Colonic mucosa (tissue), 4 donors: ENCODE results near the gene FBXL16. TPM values are rescaled to one million over a fixed set of nuclear protein-coding genes. Genes with fewer than 3 reads are reported as not detected.

Source experiments
- DNase-seq: peaks from one replicate; pipeline ENCODE4 v3.0.0-alpha.2; 2020
- H3K27ac ChIP-seq: fragments of 200-600 bp; one replicate; pipeline ENCODE4 v1.8.0; 2021
- H3K27me3 ChIP-seq: fragments of 200-600 bp; one replicate; pipeline ENCODE4 v1.8.0; 2021
- H3K36me3 ChIP-seq: fragments of 200-600 bp; one replicate; pipeline ENCODE4 v1.8.0; 2021
- H3K4me1 ChIP-seq: fragments of 200-600 bp; one replicate; pipeline ENCODE4 v1.8.0; 2021; ENCODE audit warnings: mild to moderate bottlenecking
- H3K4me3 ChIP-seq: fragments of 200-600 bp; one replicate; pipeline ENCODE4 v1.8.0; 2021
- H3K9ac ChIP-seq, 2 donors: one replicate each; pipeline ENCODE4 v1.7.0; 2013; ENCODE audit warnings: control low read depth in 2 of 2, low read depth in 2 of 2, low read length in 2 of 2
- H3K9me3 ChIP-seq: fragments of 200-600 bp; one replicate; pipeline ENCODE4 v1.8.0; 2021
- intact Hi-C: fragments of 100-400 bp; cut with DNase I; formaldehyde crosslinking; loops from one replicate; pipeline ENCODE4 v1.14.1; 2022
- total RNA-seq, 2 donors: library from RNA; stranded (reverse); fragmentation: NEBNext Ultra II Directional in 1 of 2; extraction: Animal tissue kit (Norgen Biotek cat#: 25700) in 1 of 2; gene quantifications; one replicate each; pipeline ENCODE4 v1.2.1, GENCODE V29; 2021
- TF ChIP-seq, protein P1 (sequence below): fragments of 200-600 bp; IDR thresholded peaks from one replicate; pipeline ENCODE4 v1.8.0; 2022; ENCODE audit warnings: antibody characterized with exemption, mild to moderate bottlenecking
- donor health status: healthy.
- donor health status: DM: no; HTN: no; CAD: no.
- donor health status: DM: no; HTN: no; CAD: no.

Gene FBXL16
- total RNA-seq, 2 donors from 2014 or later, result 2.0 to 2.2 TPM

DNA sequence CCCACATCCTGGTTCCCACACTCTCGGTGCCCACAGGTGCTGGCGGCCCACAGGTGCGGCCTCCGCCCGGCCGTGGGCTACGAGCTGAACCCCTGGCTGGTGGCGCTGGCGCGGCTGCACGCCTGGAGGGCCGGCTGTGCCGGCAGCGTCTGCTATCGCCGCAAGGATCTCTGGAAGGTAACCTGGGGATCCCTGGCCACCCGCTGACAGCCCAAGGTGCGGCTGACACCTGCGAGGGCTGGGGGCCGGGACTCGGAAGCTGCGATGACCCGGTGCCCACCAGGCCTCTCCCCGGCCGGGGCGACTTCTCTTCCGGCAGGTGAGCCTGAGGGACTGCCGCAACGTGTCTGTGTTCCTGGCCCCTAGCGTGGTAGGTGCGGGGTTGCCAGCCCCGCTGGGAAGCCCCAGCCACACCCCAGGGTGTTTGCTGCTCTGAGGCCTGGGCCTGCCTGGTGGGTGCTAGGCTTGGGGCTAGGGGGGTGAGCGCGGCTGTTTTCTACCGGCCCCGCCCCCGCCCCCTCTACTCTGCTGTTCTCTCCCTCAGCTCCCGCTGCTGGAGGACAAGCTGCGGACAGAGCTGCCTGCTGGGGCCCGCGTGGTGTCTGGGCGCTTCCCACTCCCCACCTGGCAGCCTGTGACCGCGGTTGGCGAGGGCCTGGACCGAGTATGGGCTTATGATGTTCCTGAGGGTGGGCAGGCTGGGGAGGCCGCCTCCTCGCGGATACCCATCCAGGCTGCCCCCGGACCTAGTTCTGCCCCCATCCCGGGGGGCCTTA, 16.4 kb upstream of the FBXL16 start:
- H3K9me3 ChIP-seq, result no peaks in the 10 kb centered on the region
- no peak for DNase-seq
- H3K4me3 ChIP-seq, result peak overlapping the region; percentile 72
- no peaks in the 10 kb centered on the region for H3K36me3 ChIP-seq
- H3K27me3 ChIP-seq, result no peaks in the 10 kb centered on the region
- H3K4me1 ChIP-seq, result peaks cover 19% of the 10 kb centered on the region
- TF ChIP-seq, protein P1, sequence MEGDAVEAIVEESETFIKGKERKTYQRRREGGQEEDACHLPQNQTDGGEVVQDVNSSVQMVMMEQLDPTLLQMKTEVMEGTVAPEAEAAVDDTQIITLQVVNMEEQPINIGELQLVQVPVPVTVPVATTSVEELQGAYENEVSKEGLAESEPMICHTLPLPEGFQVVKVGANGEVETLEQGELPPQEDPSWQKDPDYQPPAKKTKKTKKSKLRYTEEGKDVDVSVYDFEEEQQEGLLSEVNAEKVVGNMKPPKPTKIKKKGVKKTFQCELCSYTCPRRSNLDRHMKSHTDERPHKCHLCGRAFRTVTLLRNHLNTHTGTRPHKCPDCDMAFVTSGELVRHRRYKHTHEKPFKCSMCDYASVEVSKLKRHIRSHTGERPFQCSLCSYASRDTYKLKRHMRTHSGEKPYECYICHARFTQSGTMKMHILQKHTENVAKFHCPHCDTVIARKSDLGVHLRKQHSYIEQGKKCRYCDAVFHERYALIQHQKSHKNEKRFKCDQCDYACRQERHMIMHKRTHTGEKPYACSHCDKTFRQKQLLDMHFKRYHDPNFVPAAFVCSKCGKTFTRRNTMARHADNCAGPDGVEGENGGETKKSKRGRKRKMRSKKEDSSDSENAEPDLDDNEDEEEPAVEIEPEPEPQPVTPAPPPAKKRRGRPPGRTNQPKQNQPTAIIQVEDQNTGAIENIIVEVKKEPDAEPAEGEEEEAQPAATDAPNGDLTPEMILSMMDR, result no peak
- intact Hi-C loops, result no loop called here
- H3K9ac ChIP-seq, result no peak overlapping the region
- H3K27ac ChIP-seq, result peak overlapping the region; percentile 84

DNA sequence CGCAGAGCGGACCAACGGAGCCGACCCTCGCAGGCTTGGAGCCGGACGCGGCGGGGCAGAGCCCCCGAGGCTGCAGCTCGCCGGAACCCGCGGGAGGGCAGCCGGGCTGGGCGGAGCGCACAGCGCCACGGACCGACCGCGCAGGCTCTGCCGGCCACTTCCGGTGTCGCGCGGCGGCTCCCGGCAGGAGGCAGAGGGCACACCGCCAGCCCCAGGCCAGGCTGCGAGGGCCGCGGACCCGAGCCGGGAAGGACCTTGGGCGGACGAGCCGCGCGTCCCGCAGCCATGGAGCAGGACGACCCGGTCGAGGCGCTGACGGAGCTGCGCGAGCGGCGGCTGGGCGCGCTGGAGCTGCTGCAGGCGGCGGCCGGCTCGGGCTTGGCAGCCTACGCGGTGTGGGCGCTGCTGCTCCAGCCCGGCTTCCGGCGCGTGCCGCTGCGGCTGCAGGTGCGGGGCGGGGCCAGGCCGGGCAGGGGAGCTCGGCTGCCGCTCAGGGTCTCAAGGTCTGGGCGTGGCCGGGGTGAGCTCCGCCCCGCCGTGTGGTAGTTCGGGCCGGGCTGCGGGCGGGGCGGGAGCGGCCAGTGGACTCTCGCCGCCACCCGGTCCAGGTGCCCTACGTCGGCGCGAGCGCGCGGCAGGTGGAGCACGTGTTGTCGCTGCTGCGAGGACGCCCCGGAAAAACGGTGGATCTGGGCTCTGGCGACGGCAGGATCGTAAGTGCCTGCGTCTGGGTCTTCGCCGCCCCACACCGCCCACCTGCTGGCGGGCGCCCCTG, 15.6 kb upstream of the FBXL16 start, which contains the start of gene ANTKMT:
Gene ANTKMT, plus strand, starts transcription at position 157 of the 775 bp plus-strand sequence. Its CDS starts 129 bp downstream, at position 286.
- Histone ChIP-seq H3K4me1 (peaks cover 22% of the 10 kb centered on the region), H3K36me3 (no peaks in the 10 kb centered on the region), H3K27ac (peak within 1 kb of the TSS; percentile 84), H3K27me3 (no peaks in the 10 kb centered on the region), H3K9me3 (no peaks in the 10 kb centered on the region), H3K4me3 (peak within 1 kb of the TSS; percentile 72), H3K9ac (peak within 1 kb of the TSS; percentile 85 to 99)
- intact Hi-C loops, result no loop called here
- DNase-seq, result peak; percentile 87
- TF ChIP-seq, protein P1, result no peak

DNA sequence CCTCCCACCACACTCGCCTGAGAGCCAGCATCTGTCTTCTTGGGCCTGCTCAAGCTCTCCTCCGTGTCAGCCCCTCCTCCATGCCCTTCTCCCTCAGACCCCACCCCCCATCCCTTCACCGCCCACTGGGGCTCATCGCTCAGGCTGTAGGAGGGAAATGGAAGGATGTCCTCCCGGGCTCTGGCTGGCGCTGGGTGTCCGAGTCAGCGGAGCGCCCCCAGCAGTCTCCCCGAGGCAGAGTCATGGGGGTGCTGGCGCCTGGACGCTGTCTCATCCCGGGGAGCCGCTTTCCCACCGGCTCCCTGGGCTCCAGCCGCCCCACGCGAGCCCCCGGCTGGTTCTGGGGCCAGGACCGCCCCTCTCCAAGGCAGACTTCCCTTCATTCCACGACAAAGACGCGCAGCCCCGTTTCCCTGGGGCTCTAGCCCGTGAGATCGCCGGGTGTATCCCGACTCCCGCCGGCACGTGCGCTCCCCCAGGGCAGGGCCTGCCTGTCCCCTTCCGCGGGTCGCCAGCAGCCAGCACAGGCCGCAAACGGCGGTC, 14.9 kb upstream of the FBXL16 start:
- Histone ChIP-seq H3K36me3 (no peaks in the 10 kb centered on the region), H3K27me3 (no peaks in the 10 kb centered on the region), H3K4me1 (peaks cover 26% of the 10 kb centered on the region), H3K9me3 (no peaks in the 10 kb centered on the region), H3K9ac (peak overlapping the region; percentile 85 to 99), H3K4me3 (peak overlapping the region; percentile 72), H3K27ac (peak overlapping the region; percentile 84)
- TF ChIP-seq, protein P1, result no peak
- intact Hi-C loops, result no loop called here
- DNase-seq, result peak; percentile 65

DNA sequence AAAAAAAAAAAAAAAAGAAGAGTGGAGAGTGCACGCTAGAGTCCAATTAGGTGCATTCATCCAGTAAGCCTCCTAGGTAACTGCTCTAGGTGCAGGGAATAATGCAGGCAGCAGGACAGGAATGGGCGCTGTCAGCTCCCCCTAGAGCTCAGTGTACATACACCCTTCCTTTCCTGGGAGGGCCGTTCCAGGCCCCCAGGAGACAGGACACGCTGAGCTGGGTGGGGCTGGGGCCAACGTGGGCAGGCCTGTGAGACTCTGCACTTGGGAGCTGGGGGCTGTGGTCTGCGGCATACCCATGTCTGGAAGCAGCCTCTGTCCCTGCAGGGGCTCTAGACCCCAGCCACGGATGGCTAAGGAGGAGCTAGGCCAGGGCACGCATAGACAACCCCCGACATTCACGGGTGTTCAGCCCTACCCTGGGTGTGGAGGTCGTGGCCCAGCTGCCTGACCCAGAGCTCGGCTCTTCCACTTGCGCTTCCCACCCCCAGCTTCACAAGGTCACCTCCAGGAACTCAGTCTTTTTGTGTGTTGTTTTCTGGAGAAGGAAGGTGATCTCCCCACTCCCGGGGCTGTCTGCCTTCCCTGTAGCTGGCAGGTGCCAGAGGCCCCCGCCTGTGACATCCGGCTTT, 14.3 kb upstream of the FBXL16 start:
- Histone ChIP-seq H3K36me3 (no peaks in the 10 kb centered on the region), H3K9me3 (no peaks in the 10 kb centered on the region), H3K9ac (peak overlapping the region; percentile 85 to 99), H3K27me3 (no peaks in the 10 kb centered on the region), H3K4me3 (peak overlapping the region; percentile 72), H3K27ac (peak overlapping the region; percentile 84), H3K4me1 (peaks cover 26% of the 10 kb centered on the region)
- peak; percentile 43 for DNase-seq
- TF ChIP-seq, protein P1, result no peak
- intact Hi-C loops, result no loop called here

DNA sequence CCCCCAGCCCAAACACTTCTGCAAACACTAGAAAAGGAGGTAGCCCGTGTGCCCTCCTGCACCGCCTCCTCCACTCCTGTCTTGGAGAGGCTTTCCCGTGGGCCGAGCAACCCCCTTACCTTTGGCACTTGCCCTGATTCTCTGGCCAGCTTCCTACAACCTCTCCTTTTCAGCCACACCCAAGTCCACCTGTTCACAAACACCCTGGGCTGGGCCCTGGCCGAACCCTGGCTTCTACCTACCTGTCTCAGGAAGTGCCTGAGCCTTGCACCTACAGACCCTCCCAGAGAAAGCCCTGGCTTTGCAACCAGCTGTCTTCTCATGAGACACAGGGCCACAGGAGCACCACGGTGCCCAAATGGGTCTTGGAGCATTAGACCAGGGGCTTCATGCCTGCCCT, 13.3 kb upstream of the FBXL16 start:
- Histone ChIP-seq H3K27me3 (no peaks in the 10 kb centered on the region), H3K27ac (no peak overlapping the region), H3K9ac (peak overlapping the region in 1 of 2 donors; percentile 46), H3K36me3 (no peaks in the 10 kb centered on the region), H3K9me3 (no peaks in the 10 kb centered on the region), H3K4me1 (peaks cover 31% of the 10 kb centered on the region), H3K4me3 (no peak overlapping the region)
- TF ChIP-seq, protein P1, result no peak
- peak; percentile 74 for DNase-seq
- intact Hi-C loops, result no loop called here
